Measurements from ENCODE around the gene IQGAP2. TPM values are rescaled to one million over a fixed set of nuclear protein-coding genes. Genes with fewer than 3 reads are reported as not detected.
A peak's percentile ranks its signal among the peaks of the same experiment; 100 is the strongest.

The IQGAP2 gene
- total and polyA plus RNA-seq, 2 donors (not counting 1 experiment from before 2014, with no cell fraction given) = 8.1 to 15.0 TPM

GRCh38 chr5:76582230-76583162 lies 179.4 kb downstream of the IQGAP2 start:
- no peak overlapping the region for H3K9ac ChIP-seq (ENCODE audit: low read length)
- peak; percentile 56 for ATAC-seq (ENCODE audit: low read depth)
- peak; percentile 49 for DNase-seq
- ChIA-PET CTCF (interaction anchor here (0.6 to 4.0 kb wide), 12 partner anchors 9 to 251 kb away, joined by 3 to 43 read pairs (median 4); partner anchors contain the start of gene IQGAP2), POLR2A (no interaction called here)
- no peaks in the 10 kb centered on the region for H4K20me1 ChIP-seq (ENCODE audit: control insufficient read depth, insufficient read depth, low read length, poor library complexity, severe bottlenecking)
- no peak for TF ChIP-seq CTCF (IDR thresholded peaks at IDR 0.05)
- no peaks in the 10 kb centered on the region for H3K9me3 Mint-ChIP-seq (ENCODE audit: insufficient read depth)
- WGBS (ENCODE audit: insufficient coverage) = 50% methylated on average over 2 of the region's 6 CpGs
- H3K4me3 Mint-ChIP-seq = no peak overlapping the region
- intact Hi-C loops (cut with micrococcal nuclease) = loop anchor here (1.0 kb wide), 1 partner anchor 179 kb away; the partner anchor contains the start of gene IQGAP2
- no peaks in the 10 kb centered on the region for H3K27me3 Mint-ChIP-seq
- H3K36me3 ChIP-seq (replicated peaks in 1 of 2; ENCODE audit: control extremely low read depth in 1 of 2, control insufficient read depth in 1 of 2, extremely low read depth in 1 of 2, insufficient read depth in 2 of 2, low read length in 1 of 2) = no peaks in the 10 kb centered on the region
- no peaks in the 10 kb centered on the region for H3K27me3 ChIP-seq (replicated peaks in 1 of 4; ENCODE audit: control extremely low read depth in 1 of 4, control insufficient read depth in 3 of 4, insufficient read depth in 4 of 4, low read length in 3 of 4)
- peaks cover 18% of the 10 kb centered on the region for H3K4me1 Mint-ChIP-seq
- no peak overlapping the region for H2AFZ ChIP-seq (ENCODE audit: insufficient read depth, low read depth, low read length, poor library complexity, severe bottlenecking)
- H3K79me2 ChIP-seq (ENCODE audit: control insufficient read depth, insufficient read depth, low read length) = no peaks in the 10 kb centered on the region
- H3K27ac ChIP-seq (ENCODE audit: low read length in 2 of 2) = no peak overlapping the region
- peak overlapping the region; percentile 46 for H3K27ac Mint-ChIP-seq
- H3K4me3 ChIP-seq (ENCODE audit: control extremely low read depth in 1 of 5, extremely low read depth in 1 of 5, insufficient read depth in 1 of 5, low read depth in 2 of 5, low read length in 4 of 5) = peak overlapping the region in 1 of 5 experiments; percentile 22
- H3K4me2 ChIP-seq (replicated peaks; ENCODE audit: low read depth, low read length, poor library complexity, severe bottlenecking) = peak overlapping the region; percentile 29
- no peaks in the 10 kb centered on the region for H3K9me3 ChIP-seq (ENCODE audit: control extremely low read depth in 1 of 3, control insufficient read depth in 2 of 3, insufficient read depth in 1 of 3, low read length in 2 of 3)
- peaks cover 4 to 12% of the 10 kb centered on the region in 2 donors for H3K4me1 ChIP-seq (ENCODE audit: control insufficient read depth in 2 of 2, insufficient read depth in 2 of 2, low read length in 2 of 2)
